Measurements from ENCODE around the gene STX8. TPM values are rescaled to one million over a fixed set of nuclear protein-coding genes. Genes with fewer than 3 reads are reported as not detected.
"Not testable (repeated sequence)": the region's sequence is repeated elsewhere in the genome, so short reads cannot be mapped to it uniquely, and the experiment has no call there.

STX8 gene
- total RNA-seq, 1 experiment from 2014 or later = 57.3 TPM

DNA sequence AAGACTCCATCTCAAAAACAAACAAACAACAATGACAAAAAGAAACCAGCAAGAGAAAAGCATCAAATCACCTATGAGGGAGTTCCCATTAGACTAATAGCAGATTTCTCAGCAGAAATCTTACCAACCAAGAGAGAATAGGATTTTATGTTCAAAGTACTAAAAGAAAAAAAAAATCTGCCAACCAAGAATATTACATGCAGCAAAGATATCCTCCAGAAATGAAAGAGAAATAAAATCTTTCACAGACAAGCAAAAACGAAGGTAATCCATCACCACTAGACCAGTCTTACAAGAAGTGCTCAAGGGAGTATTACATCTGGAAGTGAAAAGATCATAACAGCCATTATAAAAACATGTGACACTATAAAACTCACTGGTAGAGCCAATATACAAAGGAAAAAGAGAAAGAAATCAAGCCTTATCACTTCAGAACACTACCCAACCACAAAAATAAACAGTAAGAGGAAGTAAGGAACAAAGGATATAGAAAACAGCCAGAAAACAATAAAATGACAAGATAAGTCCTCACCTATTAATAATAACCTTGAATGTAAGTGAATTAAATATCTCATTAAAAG lies 66.3 kb downstream of the STX8 start:
- DNase-seq (ENCODE audit: low spot score) = no peak

DNA sequence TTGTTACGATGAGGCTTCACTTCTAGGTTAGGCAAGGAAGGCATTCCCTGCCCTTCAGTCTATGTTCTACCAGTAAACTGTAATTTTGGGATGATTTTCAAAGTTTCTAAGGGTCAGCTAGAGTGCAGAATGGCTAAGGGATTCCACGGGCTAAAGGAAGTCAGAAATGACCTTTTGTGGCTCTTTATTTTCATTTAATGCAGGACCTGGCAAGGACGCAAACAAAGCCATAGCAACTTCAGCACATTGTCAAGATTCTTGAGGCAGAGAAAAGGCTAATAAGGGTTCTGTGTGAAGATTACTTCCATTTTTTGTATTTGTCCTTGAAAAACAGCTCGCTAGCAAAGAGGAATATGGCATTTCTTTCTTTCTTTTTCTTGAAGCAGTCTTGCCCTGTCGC lies 76.6 kb downstream of the STX8 start:
- DNase-seq (ENCODE audit: low spot score) = no peak

DNA sequence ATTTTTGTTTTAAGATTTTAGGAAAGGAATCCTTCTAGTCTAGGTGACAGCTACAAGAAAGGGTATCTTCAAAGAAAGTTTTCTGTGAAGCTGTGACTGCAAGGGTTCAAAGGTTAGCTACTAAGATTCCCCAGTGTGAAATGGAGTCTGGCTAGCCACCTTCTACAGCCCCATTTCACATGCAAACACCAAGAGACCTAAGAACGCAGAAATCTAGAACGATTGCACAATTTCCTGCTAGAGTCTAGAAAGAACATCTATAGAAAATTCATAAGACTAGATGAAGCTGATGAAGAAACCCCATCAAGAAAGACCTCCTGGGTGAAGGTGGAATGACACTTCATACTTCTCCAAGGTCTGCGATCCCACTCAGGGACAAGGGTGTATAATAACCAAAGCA lies 77.1 kb downstream of the STX8 start:
- DNase-seq (ENCODE audit: low spot score) = no peak

DNA sequence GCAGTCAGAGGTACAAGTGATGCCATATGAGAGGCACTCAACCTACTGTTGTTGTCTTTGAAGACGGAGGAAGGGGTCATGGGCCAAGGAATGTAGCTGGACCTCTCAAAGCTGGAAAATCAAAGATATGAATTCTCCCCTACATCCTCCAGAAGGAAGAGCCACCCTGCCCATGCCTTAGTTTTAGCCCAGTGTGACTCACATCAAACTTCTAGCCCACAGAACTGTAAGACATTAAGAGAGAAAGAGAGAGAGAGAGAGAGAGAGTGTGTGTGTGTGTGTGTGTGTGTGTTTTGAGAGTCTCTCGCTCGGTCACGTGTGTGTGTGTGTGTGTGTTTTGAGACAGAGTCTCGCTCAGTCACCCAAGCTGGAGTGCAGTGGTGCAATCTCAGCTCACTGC lies 87.1 kb downstream of the STX8 start:
- no peak for DNase-seq (ENCODE audit: low spot score)

DNA sequence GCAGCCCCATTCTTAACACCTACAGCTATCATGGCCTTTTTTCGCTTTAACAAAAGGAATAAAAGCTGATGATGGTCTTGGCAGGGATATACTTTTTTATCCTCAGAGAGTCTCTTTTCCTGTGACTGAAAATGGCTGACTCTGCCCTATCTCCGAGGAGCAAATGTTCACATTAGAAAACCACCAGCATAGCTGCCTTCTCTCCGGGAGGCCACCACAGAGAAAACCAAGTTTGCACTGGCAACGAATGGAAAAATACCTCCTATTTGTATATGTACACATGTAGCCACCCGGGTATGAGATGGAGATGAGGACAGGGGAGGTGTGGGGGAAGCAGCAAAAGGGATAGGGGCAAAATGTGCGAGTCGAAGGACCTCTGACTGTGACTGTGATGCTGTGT lies 88.2 kb downstream of the STX8 start:
- no peak for DNase-seq (ENCODE audit: low spot score)

DNA sequence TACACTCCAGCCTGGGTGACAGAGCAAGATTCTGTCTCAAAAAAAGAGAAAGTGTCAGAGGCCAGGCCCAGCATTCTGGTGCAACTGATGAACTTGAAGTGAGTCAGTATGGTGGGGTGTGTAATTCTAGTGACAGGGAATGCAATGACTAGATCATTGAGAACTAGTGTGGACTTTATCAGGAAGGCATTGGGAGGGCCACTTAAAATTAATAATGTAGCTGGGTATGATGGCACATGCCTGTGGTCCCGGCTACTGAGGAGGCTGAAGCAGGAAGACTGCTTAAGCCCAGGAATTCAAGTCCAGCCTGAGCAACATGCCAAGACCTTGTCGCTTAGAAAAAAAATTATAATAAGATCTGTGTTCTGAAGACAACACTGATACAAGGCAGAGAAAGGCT lies 90.8 kb downstream of the STX8 start:
- DNase-seq (ENCODE audit: low spot score) = no peak

DNA sequence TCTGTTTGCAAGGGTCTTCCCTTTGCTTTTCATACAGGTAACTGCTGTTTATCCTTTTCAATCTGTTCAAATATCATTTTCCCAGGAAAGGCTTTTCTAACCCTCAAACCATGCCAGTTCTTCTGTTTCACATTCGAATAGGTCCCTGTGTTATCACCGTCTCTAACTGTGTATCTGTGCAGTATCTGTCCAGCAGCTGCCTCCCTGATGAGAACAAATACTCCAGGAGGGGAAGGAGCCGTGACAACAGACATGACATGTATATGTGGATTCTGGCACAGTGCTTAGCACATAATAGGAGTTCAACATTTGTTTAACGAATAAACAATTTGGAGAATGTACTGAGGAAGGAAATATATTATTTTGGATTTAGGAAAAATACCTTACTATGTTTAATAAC lies 95.7 kb downstream of the STX8 start:
- no peak for DNase-seq (ENCODE audit: low spot score)

DNA sequence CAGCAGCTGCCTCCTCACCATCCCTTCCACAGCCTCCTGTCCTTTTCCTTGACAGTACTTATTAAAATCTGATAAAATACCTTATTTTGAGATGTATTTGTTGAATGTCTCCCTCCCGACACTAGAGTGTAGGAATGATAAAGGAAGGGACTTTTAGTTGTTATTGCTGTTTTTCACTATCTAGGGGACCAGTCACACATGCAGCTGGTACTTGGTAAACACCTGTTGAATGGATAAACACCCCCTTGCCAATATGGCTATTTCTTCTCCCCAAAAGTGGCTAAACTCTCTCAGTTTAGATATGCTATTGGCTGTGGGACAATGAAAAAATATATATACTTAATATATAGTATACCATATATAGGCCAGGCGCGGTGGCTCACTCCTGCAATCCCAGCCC lies 96.7 kb downstream of the STX8 start:
- DNase-seq (ENCODE audit: low spot score) = no peak

DNA sequence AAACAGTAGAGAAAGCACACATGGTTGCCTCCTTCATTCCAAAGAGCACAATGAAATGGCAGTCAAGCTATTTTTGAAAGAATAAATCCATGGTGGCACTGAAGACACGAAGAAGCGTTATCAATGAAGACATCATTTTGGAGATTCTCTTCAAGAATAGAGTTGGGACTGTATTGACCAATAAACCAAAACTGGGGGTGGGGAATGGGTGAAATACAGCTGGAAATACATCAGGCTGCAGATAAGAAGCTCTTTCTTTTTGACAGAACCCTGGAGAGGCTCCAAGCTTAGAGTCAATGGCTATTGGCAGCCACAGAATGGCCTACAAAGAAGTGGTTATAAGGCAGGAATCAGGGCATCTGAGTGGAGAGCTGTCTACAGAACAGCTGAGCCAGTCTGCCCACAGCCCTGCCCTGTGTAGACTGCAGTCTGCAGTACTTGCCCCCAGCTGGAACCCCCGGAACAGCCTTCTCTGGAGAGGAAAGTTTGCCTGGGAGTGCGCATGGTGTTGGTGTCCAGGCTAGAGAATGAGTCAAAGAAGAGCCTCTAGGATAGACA lies 100.4 kb downstream of the STX8 start:
- no peak for DNase-seq (ENCODE audit: low spot score)

DNA sequence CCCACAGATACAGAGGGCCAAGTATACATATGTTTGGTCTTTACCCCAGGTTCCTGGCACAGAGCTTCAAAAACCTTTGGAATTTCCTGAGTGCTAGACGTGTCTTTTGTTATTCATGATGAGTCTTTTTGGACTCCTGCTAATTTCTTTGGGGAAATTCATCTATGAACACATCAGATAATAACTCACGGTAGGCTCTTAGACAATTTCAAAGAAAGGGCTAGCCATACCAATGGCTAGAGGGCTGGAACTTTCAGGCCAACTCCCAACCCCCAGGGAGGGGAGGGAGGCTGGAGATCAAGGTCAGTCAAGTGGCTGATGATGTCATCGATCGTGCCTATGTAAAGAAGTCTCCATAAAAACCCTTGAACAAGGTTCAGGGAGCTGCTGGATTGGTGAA lies 101.9 kb downstream of the STX8 start:
- DNase-seq (ENCODE audit: low spot score) = peak; percentile 35

DNA sequence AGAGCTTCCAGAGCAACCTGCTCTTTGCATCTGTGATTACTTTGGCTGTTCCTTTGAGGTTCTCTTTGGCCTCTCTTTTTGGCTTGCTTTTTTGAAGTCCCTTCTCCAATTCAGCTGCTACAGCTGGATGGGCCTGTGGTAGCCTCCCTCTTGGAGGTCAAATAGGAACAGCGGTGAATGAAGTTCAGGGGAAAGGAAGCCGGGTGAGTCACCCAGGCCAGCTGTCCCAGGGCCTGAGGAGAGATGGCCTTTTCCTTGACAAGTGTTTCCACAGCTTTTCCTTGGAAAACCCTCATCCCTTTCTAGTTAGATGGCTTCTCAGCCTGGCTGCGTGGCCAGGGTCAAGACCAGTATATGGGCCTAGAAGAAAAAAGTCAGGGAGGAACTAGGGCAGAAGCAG lies 103.1 kb downstream of the STX8 start:
- DNase-seq (ENCODE audit: low spot score) = peak; percentile 37

DNA sequence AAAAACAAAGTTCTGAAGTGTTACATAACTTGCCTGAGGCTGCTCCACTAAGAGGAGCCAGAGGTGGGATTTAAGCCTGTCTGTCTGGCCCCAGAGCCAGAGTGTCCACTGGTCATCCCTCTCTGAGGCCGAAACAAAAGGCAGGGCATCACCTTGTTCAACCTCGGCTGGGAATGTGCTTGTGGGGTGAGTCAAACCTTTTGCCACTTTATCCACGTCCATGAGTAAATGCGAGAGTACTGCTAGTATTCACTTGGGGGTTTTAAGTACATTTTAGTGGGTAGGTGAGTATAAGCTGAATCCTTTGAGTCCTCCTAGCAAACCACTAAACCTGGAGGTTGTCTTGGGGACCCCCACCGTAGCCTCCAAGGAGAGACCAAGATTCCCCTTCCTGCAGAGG lies 103.5 kb downstream of the STX8 start:
- DNase-seq (ENCODE audit: low spot score) = no peak

DNA sequence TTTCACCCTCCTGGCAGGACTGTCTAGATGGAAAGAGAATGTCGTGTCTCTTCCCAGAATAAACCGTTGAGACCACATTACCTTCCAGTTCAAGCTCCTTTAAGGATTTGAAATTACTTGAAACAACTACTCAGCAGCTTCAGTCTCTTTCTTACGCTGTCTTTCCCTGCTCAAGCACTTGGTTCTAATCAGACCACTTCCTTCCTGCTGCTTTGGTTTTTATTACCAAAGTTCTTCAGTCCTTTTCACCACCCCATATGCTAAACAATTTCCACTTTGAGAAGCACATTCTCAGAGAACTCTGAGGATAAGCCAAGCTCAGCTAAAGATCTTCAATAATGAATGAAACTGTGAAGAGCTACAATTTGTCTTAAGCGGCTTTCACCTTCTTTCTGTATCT lies 105.4 kb downstream of the STX8 start:
- DNase-seq (ENCODE audit: low spot score) = no peak

DNA sequence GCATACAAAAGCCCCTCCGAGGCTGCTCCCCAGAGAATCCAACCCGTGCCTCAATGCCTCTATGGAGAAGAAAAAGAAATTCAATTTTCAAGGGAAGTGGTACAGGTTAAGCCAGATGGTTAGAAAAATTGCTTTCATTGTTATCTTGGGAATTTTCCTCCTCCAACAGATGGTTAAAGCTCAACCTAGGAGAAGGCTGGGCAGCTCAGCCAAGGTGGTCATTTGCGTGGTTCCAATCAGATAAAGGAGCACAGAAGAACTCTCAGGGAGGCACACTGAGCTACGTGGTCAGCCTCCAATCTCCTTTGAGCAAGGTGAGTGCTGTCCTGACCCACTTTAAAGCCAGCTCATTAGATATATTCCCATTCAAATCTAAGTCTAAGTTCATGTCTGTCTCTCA lies 106.7 kb downstream of the STX8 start:
- no peak for DNase-seq (ENCODE audit: low spot score)

DNA sequence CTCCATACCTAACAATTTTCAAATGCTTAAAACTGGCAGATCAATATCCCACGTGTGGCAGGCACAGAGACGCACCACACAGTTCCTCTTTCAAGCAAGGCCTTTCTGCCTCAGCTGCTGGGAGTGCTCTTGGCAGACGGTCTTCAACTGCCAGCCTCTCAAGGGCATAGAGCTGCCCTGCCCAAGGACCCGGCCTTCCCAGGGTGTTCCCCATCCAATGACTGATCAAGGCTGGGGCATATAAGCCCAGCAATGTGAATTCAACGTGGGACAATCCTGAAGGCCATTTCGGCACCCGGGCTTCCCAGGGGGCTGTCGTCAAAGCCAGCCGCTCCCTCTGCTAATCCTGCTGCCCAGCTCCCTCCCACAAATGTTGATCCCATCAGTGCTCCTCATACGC lies 107.1 kb downstream of the STX8 start:
- DNase-seq (ENCODE audit: low spot score) = no peak

DNA sequence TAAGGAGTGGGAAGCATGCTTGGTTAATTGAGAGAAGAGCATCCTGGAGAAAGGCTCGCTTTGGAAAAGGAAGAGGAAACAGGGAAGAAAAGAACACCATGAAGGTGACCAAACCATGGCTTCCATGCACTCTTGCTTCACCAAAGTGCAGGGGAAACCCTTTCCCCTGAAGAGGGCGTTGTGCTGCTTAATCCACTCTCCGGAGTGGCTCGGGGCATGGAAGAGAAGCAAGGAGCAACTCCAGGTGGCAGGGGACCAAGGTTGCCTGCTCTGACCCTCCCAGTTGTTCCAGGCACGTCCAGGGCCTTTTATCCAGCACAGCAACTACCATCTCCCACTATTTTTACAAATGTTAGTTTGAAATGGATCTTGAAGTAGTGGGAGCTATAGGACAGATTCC lies 108.1 kb downstream of the STX8 start:
- no peak for DNase-seq (ENCODE audit: low spot score)

DNA sequence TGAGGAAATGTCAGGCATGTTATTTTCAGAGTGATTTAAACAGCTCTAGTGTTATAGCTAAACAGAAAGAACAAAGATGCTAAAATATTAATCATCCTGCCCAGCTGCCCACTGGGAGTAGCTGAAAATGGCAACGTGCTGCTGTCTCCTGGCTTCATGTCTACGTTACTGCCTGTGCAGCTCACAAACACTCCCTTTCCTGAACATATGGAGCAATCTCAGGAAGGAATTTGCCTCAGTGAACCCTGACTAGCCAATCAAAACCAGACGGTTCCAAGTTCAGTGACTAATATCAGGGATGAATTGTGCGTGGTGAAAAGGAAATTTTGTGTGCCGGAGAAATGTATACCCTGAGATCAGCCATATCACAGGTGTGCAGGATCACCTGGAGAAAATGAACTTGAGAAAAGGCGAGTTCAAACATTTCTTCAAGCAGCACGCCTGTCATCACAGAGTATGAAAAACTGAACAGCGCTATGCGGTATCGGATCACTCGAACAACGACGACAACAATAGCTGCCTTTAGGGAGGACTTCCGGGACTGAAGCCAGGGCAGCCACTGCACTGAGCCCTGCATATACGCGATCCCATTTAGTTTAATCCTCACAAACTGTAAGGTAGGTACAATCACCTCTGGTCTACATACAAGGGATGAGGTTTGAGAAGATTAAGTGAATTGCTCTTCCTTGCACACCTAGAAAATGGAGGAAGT lies 110.3 kb downstream of the STX8 start:
- DNase-seq (ENCODE audit: low spot score) = no peak

DNA sequence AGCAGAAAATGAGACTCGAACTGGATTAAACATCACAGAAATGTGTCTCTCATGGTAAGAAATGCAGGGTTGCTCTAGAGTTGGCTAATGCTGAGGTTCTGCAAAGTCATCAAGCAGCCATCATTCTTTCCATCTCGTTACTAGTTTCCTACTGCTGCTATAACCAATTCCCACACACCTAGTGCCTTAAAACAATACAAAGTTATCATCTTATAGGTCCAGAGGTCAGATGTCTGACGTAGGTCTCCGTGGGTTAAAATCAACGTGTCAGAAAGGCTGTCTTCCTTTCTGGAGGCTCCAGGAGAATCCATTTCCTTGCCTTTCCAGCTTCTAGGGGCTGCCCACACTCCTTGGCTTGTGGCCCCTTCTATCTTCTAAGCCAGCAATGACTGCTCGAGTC lies 118.6 kb downstream of the STX8 start:
- no peak for DNase-seq (ENCODE audit: low spot score)

DNA sequence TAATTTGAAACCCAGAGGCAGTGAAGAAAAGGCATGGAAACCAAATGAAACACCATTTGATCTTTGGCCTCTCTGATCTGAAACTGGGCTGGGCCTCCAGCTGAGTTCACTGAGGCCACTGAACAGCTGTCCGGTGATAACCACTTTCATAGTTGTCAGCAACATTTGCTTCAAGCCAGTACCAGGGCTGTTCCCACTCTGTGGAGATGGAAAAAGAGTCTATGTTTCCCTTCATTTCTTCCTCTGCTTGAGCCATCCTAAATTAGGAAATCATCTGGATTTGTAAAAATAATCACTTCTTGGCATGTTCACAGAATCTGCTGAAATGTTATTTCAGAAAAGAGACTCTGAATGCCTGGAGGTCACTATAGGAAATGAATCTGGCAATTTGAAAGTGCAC lies 119.3 kb downstream of the STX8 start:
- DNase-seq (ENCODE audit: low spot score) = no peak

DNA sequence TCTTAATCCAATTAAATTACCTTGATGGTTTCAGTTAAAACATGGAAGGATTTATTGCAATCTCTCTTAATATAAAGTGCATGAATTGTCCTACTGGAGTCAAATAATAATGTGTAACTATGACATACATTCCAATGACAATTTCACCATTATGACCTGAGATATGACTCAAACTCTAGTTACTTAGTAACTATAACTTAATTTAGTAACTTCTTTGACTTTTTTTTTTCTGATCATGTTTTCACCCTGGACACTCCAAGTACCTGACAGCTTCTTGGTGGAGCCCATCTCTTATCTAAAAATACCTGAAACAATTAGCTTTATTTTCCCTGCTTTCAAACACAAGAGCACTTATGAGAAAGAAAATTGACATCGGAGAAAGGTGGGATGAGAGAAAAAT lies 123.7 kb downstream of the STX8 start:
- DNase-seq (ENCODE audit: low spot score) = no peak

DNA sequence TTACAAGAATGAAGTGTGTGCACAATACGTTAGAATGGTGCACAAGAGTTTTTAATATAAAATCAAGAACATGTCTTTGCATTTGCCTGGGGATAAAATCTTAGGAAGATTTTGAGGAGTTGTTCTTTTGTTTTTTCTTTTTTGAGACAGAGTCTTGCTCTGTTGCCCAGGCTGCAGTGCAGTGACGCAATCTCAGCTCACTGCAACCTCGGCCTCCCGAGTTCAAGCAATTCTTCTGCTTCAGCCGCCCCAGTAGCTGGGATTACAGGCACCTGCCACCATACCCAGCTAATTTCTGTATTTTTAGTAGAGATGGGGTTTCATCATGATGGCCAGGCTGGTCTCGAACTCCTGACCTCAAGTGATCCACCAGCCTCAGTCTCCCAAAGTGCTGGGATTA lies 128.3 kb downstream of the STX8 start:
- not testable (repeated sequence) for DNase-seq (ENCODE audit: low spot score)

DNA sequence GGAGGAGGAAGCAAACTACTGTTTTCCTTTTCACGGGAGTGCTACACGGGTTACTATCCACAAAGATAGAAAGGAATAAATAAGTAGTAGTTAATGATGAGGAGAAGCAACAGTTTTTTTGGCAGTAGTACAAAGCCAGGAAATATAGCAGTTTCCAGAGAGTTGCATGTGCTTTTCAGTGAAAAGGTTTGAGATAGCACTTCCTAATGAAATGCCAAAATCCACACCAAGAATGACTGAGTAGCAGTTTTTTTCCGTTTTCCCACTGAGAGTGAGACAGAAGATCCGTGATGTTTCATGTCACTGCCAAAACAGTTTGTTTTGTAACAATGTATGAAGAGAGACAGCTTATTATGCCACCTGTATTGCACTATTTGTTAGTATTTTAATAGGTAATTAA lies 129.1 kb downstream of the STX8 start:
- DNase-seq (ENCODE audit: low spot score) = no peak

DNA sequence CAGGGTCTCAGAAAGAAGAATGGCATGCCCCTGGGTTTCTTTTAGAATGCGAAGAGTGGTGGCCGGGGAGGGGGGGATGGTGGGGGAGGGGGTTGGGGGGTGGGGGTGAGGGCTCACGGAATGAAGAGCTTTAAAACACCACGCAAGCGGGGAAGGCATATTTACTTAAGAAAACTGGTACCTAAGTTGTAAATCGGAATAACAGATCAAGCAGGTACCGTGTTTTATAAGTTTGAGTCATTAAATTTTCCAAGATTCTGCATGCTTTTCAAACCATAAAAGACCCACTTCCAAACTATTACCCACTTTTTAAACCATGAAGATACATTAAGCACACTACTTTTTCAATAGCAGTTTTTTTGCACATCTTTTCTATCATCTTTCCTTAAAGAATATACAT lies 130.2 kb downstream of the STX8 start:
- DNase-seq (ENCODE audit: low spot score) = no peak

DNA sequence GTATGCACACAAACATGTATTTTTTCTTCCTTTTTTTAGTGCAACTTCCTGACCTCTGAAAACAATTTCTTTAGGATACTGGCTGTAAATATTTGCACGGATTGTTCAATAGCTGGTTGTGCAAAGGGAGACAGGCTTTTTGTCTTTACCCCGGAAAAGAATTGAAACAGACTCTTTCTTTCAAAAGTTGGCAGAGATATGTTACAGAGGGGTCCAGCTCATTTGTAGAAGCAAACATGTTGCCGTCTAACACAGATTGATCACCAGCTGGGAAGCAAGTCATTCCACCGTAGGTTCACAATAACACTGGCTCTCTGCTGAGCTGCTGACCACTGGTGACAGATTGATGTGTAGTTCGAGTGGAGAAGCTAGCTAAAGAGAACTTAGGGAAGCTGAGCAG lies 130.9 kb downstream of the STX8 start:
- DNase-seq (ENCODE audit: low spot score) = no peak

All from A172 (cell line).